Kidney tubule cell (primary cell): Measurements from ENCODE around the gene GIMAP8.
"Not testable (repeated sequence)": the region's sequence is repeated elsewhere in the genome, so short reads cannot be mapped to it uniquely, and the experiment has no call there.

Source experiments
- DNase-seq: peaks from one replicate; pipeline ENCODE4 v3.0.0-alpha.2; 2018; ENCODE audit warnings: low spot score

GIMAP8 gene

DNA sequence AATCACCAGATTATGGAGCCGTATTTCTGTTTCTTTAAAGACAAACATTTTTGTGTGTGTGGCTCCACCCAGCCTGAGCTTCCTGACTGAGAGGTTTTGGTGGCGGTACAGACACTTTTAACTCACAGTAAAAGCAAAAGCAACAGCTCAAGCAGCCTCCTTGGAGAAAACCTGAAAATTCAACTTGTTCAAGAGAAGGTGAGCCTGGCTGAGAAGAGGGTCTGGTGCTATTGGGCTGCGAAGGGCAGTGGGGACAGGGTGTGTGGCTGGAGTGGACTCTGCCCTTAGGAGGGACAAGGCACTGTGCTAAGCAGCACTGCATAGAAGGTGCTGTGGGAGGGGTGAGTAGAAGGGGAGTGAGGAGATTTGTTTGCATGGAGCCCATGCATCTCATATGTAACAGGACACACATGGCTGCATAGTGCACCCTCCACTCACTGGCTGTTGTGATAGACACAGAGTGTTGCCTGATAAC is 64.4 kb downstream of the GIMAP8 start, which contains the start of gene GIMAP7:
TSS of gene GIMAP7 (plus strand) at position 125 of the 475 bp plus-strand sequence. CDS start 5,103 bp downstream, outside the sequence.
- DNase-seq, result no peak

DNA sequence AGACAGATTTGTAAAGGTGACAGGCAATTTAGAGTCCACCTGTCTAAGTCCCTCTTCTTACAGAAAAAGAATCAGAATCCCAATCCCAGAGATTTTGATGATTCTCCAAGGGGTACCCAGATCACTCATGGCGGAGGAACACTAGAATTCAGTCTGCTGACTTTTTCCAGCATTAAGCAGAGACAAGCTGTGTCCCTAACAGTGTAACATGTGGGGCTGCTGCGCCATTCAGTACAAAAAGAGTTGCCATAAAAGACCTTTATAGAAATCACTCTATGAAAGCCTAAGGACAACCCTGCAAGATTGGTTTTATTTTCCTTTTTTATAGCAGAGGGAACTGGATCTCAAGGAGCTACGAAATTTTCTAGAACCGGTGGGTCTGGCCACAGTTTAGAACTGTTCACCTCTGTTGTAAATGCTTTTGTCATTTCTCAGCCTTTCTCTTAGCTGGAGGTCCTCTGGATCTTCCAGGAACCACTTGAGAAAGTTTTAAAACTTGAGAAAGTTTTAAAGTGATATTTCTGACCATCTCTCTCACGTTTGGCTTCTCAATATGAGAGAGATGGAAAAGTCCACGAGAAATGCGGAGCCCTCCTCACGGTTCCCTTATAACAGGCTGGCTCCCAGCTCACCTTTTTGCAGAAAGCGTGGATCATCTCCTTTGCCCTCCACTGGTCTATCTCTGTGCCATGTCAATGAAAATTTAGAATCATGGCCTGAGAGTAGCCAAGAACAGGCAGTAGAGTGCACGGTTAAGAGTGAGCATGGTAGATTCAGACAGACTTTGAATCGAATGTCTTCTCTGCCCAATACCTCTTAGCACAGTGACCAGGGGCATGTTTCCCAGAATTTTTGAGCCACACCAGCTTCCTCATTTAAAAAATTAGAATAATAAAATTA is 65.1 kb downstream of the GIMAP8 start:
- DNase-seq, result no peak

DNA sequence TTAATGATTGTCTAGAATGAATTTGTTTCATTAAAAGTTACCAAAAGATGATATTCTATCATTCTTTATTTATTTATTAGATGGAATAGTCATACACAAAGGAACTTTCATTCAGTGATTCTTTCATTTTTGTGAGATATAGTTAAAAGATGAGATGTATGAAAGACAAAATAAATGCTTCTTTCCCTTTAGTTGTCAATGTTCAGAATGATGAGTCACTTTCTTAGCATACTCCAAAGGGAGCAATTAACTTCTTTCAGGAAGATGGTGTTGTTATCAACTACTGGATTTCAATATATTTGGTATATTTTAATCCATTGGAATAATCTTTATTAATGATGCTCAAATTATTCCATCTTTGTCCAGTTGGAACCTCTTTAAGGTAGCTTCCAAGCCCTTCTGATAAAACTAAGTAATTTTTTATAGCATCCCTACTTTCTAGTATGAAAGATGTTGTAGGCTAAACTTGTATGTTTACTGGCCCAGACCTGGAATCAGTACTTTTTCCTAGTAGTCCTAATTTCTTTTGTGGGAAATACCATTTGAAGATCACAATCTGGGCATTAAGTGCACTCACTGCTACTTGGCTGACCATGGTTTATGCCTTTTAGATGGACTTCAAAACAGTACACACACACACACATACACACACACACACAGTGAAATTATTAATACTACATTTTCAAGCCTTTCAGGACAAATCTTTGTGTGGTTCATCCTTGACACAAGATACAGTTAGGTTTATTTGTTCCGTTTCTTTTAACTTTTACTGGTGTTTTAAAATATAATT is 66.7 kb downstream of the GIMAP8 start:
- no peak for DNase-seq

DNA sequence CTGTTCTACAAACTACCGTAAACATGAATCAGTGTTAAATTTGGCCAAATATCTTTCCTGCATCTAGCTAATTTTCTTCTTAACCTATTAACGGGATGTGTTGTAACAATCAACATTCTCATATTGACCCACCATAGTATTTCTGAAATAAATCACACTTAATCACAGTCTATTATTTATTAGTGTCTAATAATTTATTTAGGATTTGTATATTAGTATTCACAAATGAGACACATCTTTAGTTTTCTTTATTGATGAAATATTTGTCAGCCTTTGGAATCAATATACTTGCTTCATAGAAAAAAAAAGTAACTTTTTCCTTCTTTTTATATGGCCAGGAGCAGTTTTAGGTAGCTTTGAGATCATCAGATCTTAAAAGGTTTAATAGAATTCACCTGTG is 68.9 kb downstream of the GIMAP8 start:
- no peak for DNase-seq

DNA sequence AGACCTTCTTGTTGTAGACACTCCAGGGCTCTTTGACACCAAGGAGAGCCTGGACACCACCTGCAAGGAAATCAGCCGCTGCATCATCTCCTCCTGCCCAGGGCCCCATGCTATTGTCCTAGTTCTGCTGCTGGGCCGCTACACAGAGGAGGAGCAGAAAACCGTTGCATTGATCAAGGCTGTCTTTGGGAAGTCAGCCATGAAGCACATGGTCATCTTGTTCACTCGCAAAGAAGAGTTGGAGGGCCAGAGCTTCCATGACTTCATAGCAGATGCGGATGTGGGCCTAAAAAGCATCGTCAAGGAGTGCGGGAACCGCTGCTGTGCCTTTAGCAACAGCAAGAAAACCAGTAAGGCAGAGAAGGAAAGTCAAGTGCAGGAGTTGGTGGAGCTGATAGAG is 69.7 kb downstream of the GIMAP8 start:
- DNase-seq, result no peak

DNA sequence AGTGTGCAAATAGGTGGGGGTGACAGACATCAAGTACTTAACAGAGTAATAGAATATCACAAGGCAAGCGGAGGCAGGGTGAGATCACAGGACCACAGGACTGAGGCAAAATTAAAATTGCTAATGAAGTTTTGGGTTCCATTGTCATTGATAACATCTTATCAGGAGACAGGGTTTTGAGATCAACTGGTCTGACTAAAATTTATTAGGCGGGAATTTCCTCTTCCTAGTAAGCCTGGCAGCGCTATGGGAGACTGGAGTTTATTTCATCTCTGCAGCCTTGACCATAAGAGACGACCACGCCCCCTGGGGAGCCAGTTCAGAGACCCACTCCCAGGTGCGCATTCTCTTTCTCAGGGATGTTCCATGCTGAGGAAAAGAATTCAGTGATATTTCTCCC is 72.5 kb downstream of the GIMAP8 start:
- DNase-seq, result not testable (repeated sequence)

DNA sequence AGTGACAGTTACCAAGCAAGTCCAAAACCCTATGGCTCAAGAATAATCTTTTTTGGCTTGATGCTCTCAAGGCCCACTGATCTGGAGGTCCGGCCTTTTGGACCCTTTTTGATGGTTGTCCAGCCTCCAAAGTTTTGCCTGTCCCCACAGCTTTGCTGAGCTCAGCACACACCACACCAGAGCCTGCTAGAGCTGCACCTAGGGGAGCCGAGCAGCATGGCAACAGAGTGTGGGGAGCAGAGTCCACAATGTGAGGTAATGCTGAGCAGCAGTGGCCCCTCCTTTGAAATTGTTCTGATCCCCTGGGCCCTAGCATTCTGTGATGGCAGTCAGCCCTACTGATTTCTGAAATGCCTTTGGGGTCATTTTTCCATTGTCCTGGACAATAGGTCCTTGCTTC is 73.6 kb downstream of the GIMAP8 start:
- DNase-seq, result no peak
